Measurements from ENCODE around the gene LHFPL2.

- TF ChIP-seq, protein P1, sequence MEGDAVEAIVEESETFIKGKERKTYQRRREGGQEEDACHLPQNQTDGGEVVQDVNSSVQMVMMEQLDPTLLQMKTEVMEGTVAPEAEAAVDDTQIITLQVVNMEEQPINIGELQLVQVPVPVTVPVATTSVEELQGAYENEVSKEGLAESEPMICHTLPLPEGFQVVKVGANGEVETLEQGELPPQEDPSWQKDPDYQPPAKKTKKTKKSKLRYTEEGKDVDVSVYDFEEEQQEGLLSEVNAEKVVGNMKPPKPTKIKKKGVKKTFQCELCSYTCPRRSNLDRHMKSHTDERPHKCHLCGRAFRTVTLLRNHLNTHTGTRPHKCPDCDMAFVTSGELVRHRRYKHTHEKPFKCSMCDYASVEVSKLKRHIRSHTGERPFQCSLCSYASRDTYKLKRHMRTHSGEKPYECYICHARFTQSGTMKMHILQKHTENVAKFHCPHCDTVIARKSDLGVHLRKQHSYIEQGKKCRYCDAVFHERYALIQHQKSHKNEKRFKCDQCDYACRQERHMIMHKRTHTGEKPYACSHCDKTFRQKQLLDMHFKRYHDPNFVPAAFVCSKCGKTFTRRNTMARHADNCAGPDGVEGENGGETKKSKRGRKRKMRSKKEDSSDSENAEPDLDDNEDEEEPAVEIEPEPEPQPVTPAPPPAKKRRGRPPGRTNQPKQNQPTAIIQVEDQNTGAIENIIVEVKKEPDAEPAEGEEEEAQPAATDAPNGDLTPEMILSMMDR (IDR thresholded peaks at IDR 0.05): no peak
- TF ChIP-seq POLR2A (IDR thresholded peaks at IDR 0.05): no peak
Measured at GRCh38 chr5:78483809-78484521, 164.6 kb downstream of the LHFPL2 start.

Data from esophagus squamous epithelium (tissue), 4 donors.